GM23338 (cell line): ENCODE results near the gene NOC3L. TPM values are rescaled to one million over a fixed set of nuclear protein-coding genes. Genes with fewer than 3 reads are reported as not detected.

ENCODE experiments used
- ATAC-seq: fragments of 200-7000 bp; cut with Tn5 transposase; 3 replicates; pipeline ENCODE4 v1.9.1; 2020
- DNase-seq: peaks from one replicate; pipeline ENCODE4 v3.0.0-alpha.2; 2015; ENCODE audit warnings: low spot score
- H2AFZ ChIP-seq: fragments of 200-600 bp; sonication (generic); 2 replicates; pipeline ENCODE4 v1.8.0; 2016; ENCODE audit warnings: antibody characterized with exemption, mild to moderate bottlenecking, moderate library complexity
- H3F3A ChIP-seq: fragments of 200-600 bp; sonication (generic); replicated peaks from 2 replicates; pipeline ENCODE4 v1.8.0; 2017; ENCODE audit warnings: antibody characterized with exemption, mixed run types, low read depth
- H3K27ac ChIP-seq: fragments of 200-600 bp; sonication (generic); 2 replicates; pipeline ENCODE4 v1.6.1; 2016; ENCODE audit warnings: low read depth
- H3K27me3 ChIP-seq: fragments of 200-600 bp; sonication (generic); 2 replicates; pipeline ENCODE4 v1.8.0; 2016; ENCODE audit warnings: mild to moderate bottlenecking, mixed run types, moderate library complexity; ENCODE audit not compliant: insufficient read depth
- H3K36me3 ChIP-seq: fragments of 200-600 bp; sonication (generic); 2 replicates; pipeline ENCODE4 v1.8.0; 2016; ENCODE audit warnings: mild to moderate bottlenecking; ENCODE audit not compliant: insufficient read depth
- H3K4me1 ChIP-seq: fragments of 200-600 bp; sonication (generic); 2 replicates; pipeline ENCODE4 v1.8.0; 2016; ENCODE audit warnings: mild to moderate bottlenecking, moderate library complexity; ENCODE audit not compliant: insufficient read depth
- H3K4me2 ChIP-seq: fragments of 200-600 bp; sonication (generic); 2 replicates; pipeline ENCODE4 v1.7.1; 2017; ENCODE audit warnings: mixed run types
- H3K4me3 ChIP-seq: fragments of 200-600 bp; sonication (generic); 2 replicates; pipeline ENCODE4 v1.6.1; 2016; ENCODE audit warnings: mixed run types
- H3K79me2 ChIP-seq: fragments of 200-600 bp; sonication (generic); replicated peaks from 2 replicates; pipeline ENCODE4 v1.8.0; 2017; ENCODE audit warnings: mild to moderate bottlenecking; ENCODE audit not compliant: insufficient read depth
- H3K9me2 ChIP-seq: fragments of 200-600 bp; sonication (generic); 2 replicates; pipeline ENCODE4 v1.8.0; 2017; ENCODE audit not compliant: insufficient read depth
- H4K20me1 ChIP-seq: fragments of 200-600 bp; sonication (generic); replicated peaks from 2 replicates; pipeline ENCODE4 v1.8.0; 2017; ENCODE audit warnings: mild to moderate bottlenecking; ENCODE audit not compliant: insufficient read depth
- H3K27ac Mint-ChIP-seq: 2 replicates; pipeline ENCODE4 v1.8.0; 2020; ENCODE audit warnings: inconsistent platforms, mild to moderate bottlenecking, moderate library complexity, mixed read lengths
- H3K27me3 Mint-ChIP-seq: 3 replicates; pipeline ENCODE4 v1.8.0; 2022; ENCODE audit warnings: low read depth, mild to moderate bottlenecking, moderate library complexity, mixed read lengths, inconsistent platforms; ENCODE audit not compliant: insufficient read depth, poor library complexity
- H3K36me3 Mint-ChIP-seq: 3 replicates; pipeline ENCODE4 v1.8.0; 2021; ENCODE audit warnings: low read depth, mild to moderate bottlenecking, inconsistent platforms, moderate library complexity, mixed read lengths
- H3K4me1 Mint-ChIP-seq: 3 replicates; pipeline ENCODE4 v1.8.0; 2020; ENCODE audit warnings: mild to moderate bottlenecking, inconsistent platforms, mixed read lengths
- H3K4me3 Mint-ChIP-seq: 3 replicates; pipeline ENCODE4 v1.8.0; 2021; ENCODE audit warnings: moderate library complexity, mild to moderate bottlenecking, inconsistent platforms, mixed read lengths
- H3K9me3 Mint-ChIP-seq: 3 replicates; pipeline ENCODE4 v1.8.0; 2020; ENCODE audit warnings: moderate library complexity, mild to moderate bottlenecking, inconsistent platforms, mixed read lengths
- CREB1 ChIP-seq: fragments of 250-450 bp; sonication (Bioruptor Pico); IDR thresholded peaks from 2 replicates; pipeline ENCODE4 v1.5.0; 2020; ENCODE audit warnings: low read depth, mild to moderate bottlenecking, moderate library complexity
- EZH2 ChIP-seq: fragments of 200-600 bp; sonication (generic); IDR thresholded peaks from one replicate; pipeline ENCODE4 v1.8.0; 2017; ENCODE audit warnings: antibody characterized with exemption, mild to moderate bottlenecking, low read depth; ENCODE audit not compliant: unreplicated experiment
- EZH2phosphoT487 ChIP-seq: fragments of 200-600 bp; sonication (generic); IDR thresholded peaks from one replicate; pipeline ENCODE4 v1.8.1; 2018; ENCODE audit warnings: antibody characterized with exemption; ENCODE audit not compliant: unreplicated experiment
- NANOG ChIP-seq: IDR thresholded peaks from 2 replicates; pipeline ENCODE4 v1.6.1; 2016; ENCODE audit warnings: antibody characterized with exemption, borderline replicate concordance
- REST ChIP-seq: IDR thresholded peaks from one replicate; pipeline ENCODE4 v1.6.1; 2018; ENCODE audit warnings: antibody characterized with exemption; ENCODE audit not compliant: unreplicated experiment
- STAT1 ChIP-seq: IDR thresholded peaks from one replicate; pipeline ENCODE4 v1.6.1; 2016; ENCODE audit warnings: antibody characterized with exemption; ENCODE audit not compliant: unreplicated experiment
- polyA plus RNA-seq: library from polyadenylated mRNA; unstranded; fragments of >200 nt; fragmentation: Nextera tagmentation; extraction: Ambion mirVana; gene quantifications from 2 replicates; pipeline ENCODE4 v1.2.1, GENCODE V29; 2016
- total RNA-seq: library from RNA; depleted of rRNA; stranded (reverse); fragments of >200 nt; shearing (Covaris generic); gene quantifications from 2 replicates; pipeline ENCODE4 v1.2.3, GENCODE V29; 2014

NOC3L gene
- total and polyA plus RNA-seq, 2 experiments from 2014 or later: 43.1 to 62.1 TPM

GRCh38 chr10:94405406-94405805 is 42.7 kb upstream of the NOC3L start:
- Histone ChIP-seq H2AFZ (no peak overlapping the region), H3K36me3 (no peaks in the 10 kb centered on the region), H3K4me3 (no peak overlapping the region), H3F3A (no peaks in the 10 kb centered on the region), H4K20me1 (no peaks in the 10 kb centered on the region; the same call in 1 of the 2 replicates), H3K27ac (no peak overlapping the region), H3K9me2 (no peaks in the 10 kb centered on the region; the same call in 1 of the 2 replicates), H3K79me2 (no peaks in the 10 kb centered on the region), H3K4me1 (no peaks in the 10 kb centered on the region; the same call in 1 of the 2 replicates), H3K4me2 (no peak overlapping the region), H3K27me3 (peaks cover 39% of the 10 kb centered on the region)
- no peaks in the 10 kb centered on the region for H3K36me3 Mint-ChIP-seq
- H3K4me1 Mint-ChIP-seq: peaks cover 6% of the 10 kb centered on the region; the same call in 2 of the 3 replicates
- no peak for ATAC-seq
- no peak for TF ChIP-seq NANOG
- H3K4me3 Mint-ChIP-seq: no peak overlapping the region
- no peak overlapping the region for H3K27ac Mint-ChIP-seq
- H3K27me3 Mint-ChIP-seq: peaks cover 29% of the 10 kb centered on the region
- no peak for DNase-seq
- peaks cover 4% of the 10 kb centered on the region; the same call in 1 of the 3 replicates for H3K9me3 Mint-ChIP-seq

GRCh38 chr10:94403380-94404213 is 40.9 kb upstream of the NOC3L start:
- Histone ChIP-seq H3K4me1 (no peaks in the 10 kb centered on the region; the same call in 1 of the 2 replicates), H3K9me2 (no peaks in the 10 kb centered on the region; the same call in 1 of the 2 replicates), H3K4me2 (peak overlapping the region; percentile 93), H3K27me3 (peaks cover 39% of the 10 kb centered on the region), H4K20me1 (no peaks in the 10 kb centered on the region; the same call in 1 of the 2 replicates), H3K79me2 (no peaks in the 10 kb centered on the region), H2AFZ (peak overlapping the region; percentile 97), H3F3A (no peaks in the 10 kb centered on the region), H3K36me3 (no peaks in the 10 kb centered on the region), H3K27ac (no peak overlapping the region), H3K4me3 (peak overlapping the region; percentile 80)
- ATAC-seq: peak; percentile 33
- H3K27ac Mint-ChIP-seq: no peak overlapping the region
- peaks cover 10% of the 10 kb centered on the region for H3K4me1 Mint-ChIP-seq
- peak; percentile 52 for DNase-seq
- TF ChIP-seq STAT1 (no peak), EZH2 (peak; percentile 53)
- H3K9me3 Mint-ChIP-seq: peaks cover 4% of the 10 kb centered on the region; the same call in 1 of the 3 replicates
- peaks cover 32% of the 10 kb centered on the region for H3K27me3 Mint-ChIP-seq
- no peaks in the 10 kb centered on the region for H3K36me3 Mint-ChIP-seq
- peak overlapping the region; percentile 86 for H3K4me3 Mint-ChIP-seq

GRCh38 chr10:94402843-94403379 is 40.2 kb upstream of the NOC3L start:
- ATAC-seq: peak; percentile 54

More at GRCh38 chr10:94402843-94403379, 40.2 kb upstream of the NOC3L start:
- H3K4me1 ChIP-seq: no peaks in the 10 kb centered on the region; the same call in 1 of the 2 replicates
- H3K4me3 ChIP-seq: peak overlapping the region; percentile 80
- peaks cover 39% of the 10 kb centered on the region for H3K27me3 ChIP-seq
- H3K27ac ChIP-seq: no peak overlapping the region
- H3K9me2 ChIP-seq: no peaks in the 10 kb centered on the region; the same call in 1 of the 2 replicates
- Mint-ChIP-seq H3K27me3 (peaks cover 34% of the 10 kb centered on the region), H3K27ac (no peak overlapping the region), H3K4me1 (peaks cover 10% of the 10 kb centered on the region), H3K9me3 (peaks cover 4% of the 10 kb centered on the region; the same call in 1 of the 3 replicates), H3K36me3 (no peaks in the 10 kb centered on the region), H3K4me3 (peak overlapping the region; percentile 86; the same call in 2 of the 3 replicates)
- peak overlapping the region; percentile 93 for H3K4me2 ChIP-seq
- peak overlapping the region; percentile 97 for H2AFZ ChIP-seq
- H3F3A ChIP-seq: no peaks in the 10 kb centered on the region
- no peaks in the 10 kb centered on the region for H3K79me2 ChIP-seq
- no peaks in the 10 kb centered on the region; the same call in 1 of the 2 replicates for H4K20me1 ChIP-seq
- no peaks in the 10 kb centered on the region for H3K36me3 ChIP-seq
- DNase-seq: peak; percentile 62
- TF ChIP-seq CREB1 (CRISPR knock-in tag): no peak
- TF ChIP-seq REST: no peak
- TF ChIP-seq EZH2phosphoT487: no peak
